GM19238 (cell line): ENCODE measurements around the gene SEMA3D.

ENCODE experiments used
- DNase-seq: peaks from one replicate; pipeline ENCODE4 v3.0.0; 2011; ENCODE audit warnings: low spot score; ENCODE audit not compliant: insufficient read length

Gene SEMA3D

GRCh38 chr7:85184599-85185423, 2.0 kb downstream of the SEMA3D start:
- DNase-seq = no peak

- DNase-seq = no peak
Observed at GRCh38 chr7:85183296-85183695, 3.6 kb downstream of the SEMA3D start.

- DNase-seq = no peak
Observed at GRCh38 chr7:85178531-85179298, 8.1 kb downstream of the SEMA3D start.

- no peak for DNase-seq
Observed at GRCh38 chr7:85177316-85177715, 9.5 kb downstream of the SEMA3D start.

GRCh38 chr7:85176197-85176596, 10.7 kb downstream of the SEMA3D start:
- no peak for DNase-seq

GRCh38 chr7:85175217-85175616, 11.6 kb downstream of the SEMA3D start:
- no peak for DNase-seq

- DNase-seq = no peak
Observed at GRCh38 chr7:85172530-85172941, 14.3 kb downstream of the SEMA3D start.

GRCh38 chr7:85167636-85168035, 19.2 kb downstream of the SEMA3D start:
- no peak for DNase-seq

GRCh38 chr7:85165263-85165662, 21.6 kb downstream of the SEMA3D start:
- DNase-seq = no peak

- no peak for DNase-seq
Observed at GRCh38 chr7:85164376-85164775, 22.5 kb downstream of the SEMA3D start.

- no peak for DNase-seq
Observed at GRCh38 chr7:85162721-85163120, 24.1 kb downstream of the SEMA3D start.

- DNase-seq = no peak
Observed at GRCh38 chr7:85160223-85160622, 26.6 kb downstream of the SEMA3D start.

GRCh38 chr7:85159003-85159402, 27.9 kb downstream of the SEMA3D start:
- DNase-seq = no peak

GRCh38 chr7:85156661-85157208, 30.1 kb downstream of the SEMA3D start:
- no peak for DNase-seq

GRCh38 chr7:85154282-85154937, 32.4 kb downstream of the SEMA3D start:
- DNase-seq = no peak

- no peak for DNase-seq
Observed at GRCh38 chr7:85153715-85154114, 33.1 kb downstream of the SEMA3D start.

- DNase-seq = no peak
Observed at GRCh38 chr7:85150624-85151023, 36.2 kb downstream of the SEMA3D start.

- DNase-seq = no peak
Observed at GRCh38 chr7:85144771-85145170, 42.1 kb downstream of the SEMA3D start.

- DNase-seq = no peak
Observed at GRCh38 chr7:85135977-85136376, 50.9 kb downstream of the SEMA3D start.

- DNase-seq = no peak
Observed at GRCh38 chr7:85133560-85133959, 53.3 kb downstream of the SEMA3D start.

GRCh38 chr7:85133006-85133405, 53.9 kb downstream of the SEMA3D start:
- DNase-seq = no peak

- no peak for DNase-seq
Observed at GRCh38 chr7:85130702-85131101, 56.2 kb downstream of the SEMA3D start.
